Neural progenitor cell (in vitro differentiated cells): ENCODE data around the gene CAV1. TPM values are rescaled to one million over a fixed set of nuclear protein-coding genes. Genes with fewer than 3 reads are reported as not detected.

Experiments used
- DNase-seq: peaks from one replicate; pipeline ENCODE4 v3.0.0-alpha.2; 2016; ENCODE audit warnings: low spot score
- H2AFZ ChIP-seq: fragments of 200-600 bp; sonication (generic); replicated peaks from 2 replicates; pipeline ENCODE4 v1.6.1; 2016; ENCODE audit warnings: antibody characterized with exemption
- H3F3A ChIP-seq: fragments of 200-600 bp; sonication (generic); 2 replicates; pipeline ENCODE4 v1.6.1; 2016; ENCODE audit warnings: antibody characterized with exemption, low read depth
- H3K27ac ChIP-seq: fragments of 200-600 bp; sonication (generic); 2 replicates; pipeline ENCODE4 v1.5.1; 2016; ENCODE audit warnings: mild to moderate bottlenecking
- H3K27me3 ChIP-seq: fragments of 200-600 bp; sonication (generic); 2 replicates; pipeline ENCODE4 v1.6.1; 2016; ENCODE audit warnings: mild to moderate bottlenecking, moderate library complexity
- H3K36me3 ChIP-seq: fragments of 200-600 bp; sonication (generic); 2 replicates; pipeline ENCODE4 v1.5.1; 2016
- H3K4me1 ChIP-seq: fragments of 200-600 bp; sonication (generic); 2 replicates; pipeline ENCODE4 v1.6.1; 2016; ENCODE audit warnings: mixed run types
- H3K4me2 ChIP-seq: fragments of 200-600 bp; sonication (generic); 2 replicates; pipeline ENCODE4 v1.6.1; 2016
- H3K4me3 ChIP-seq: fragments of 200-600 bp; sonication (generic); 2 replicates; pipeline ENCODE4 v1.5.1; 2016
- H3K79me2 ChIP-seq: fragments of 200-600 bp; sonication (generic); 2 replicates; pipeline ENCODE4 v1.6.1; 2016; ENCODE audit warnings: low read depth
- H3K9ac ChIP-seq: fragments of 200-600 bp; sonication (generic); 2 replicates; pipeline ENCODE4 v1.6.1; 2016
- H3K9me3 ChIP-seq: fragments of 200-600 bp; sonication (generic); 2 replicates; pipeline ENCODE4 v1.5.1; 2016; ENCODE audit warnings: low read depth
- H4K20me1 ChIP-seq: fragments of 200-600 bp; sonication (generic); 2 replicates; pipeline ENCODE4 v1.6.1; 2016; ENCODE audit warnings: low read depth
- H3K27ac Mint-ChIP-seq: 3 replicates; pipeline ENCODE4 v1.8.0; 2021; ENCODE audit warnings: mixed read lengths
- H3K27me3 Mint-ChIP-seq: 2 replicates; pipeline ENCODE4 v1.8.0; 2022; ENCODE audit warnings: low read depth, mild to moderate bottlenecking, inconsistent platforms, moderate library complexity, mixed read lengths; ENCODE audit not compliant: insufficient read depth
- H3K36me3 Mint-ChIP-seq: 3 replicates; pipeline ENCODE4 v1.8.0; 2021; ENCODE audit warnings: mixed read lengths
- H3K4me1 Mint-ChIP-seq: 3 replicates; pipeline ENCODE4 v1.8.0; 2021; ENCODE audit warnings: mixed read lengths
- H3K4me3 Mint-ChIP-seq: 3 replicates; pipeline ENCODE4 v1.8.0; 2021; ENCODE audit warnings: mild to moderate bottlenecking, moderate library complexity, mixed read lengths
- H3K9me3 Mint-ChIP-seq: 3 replicates; pipeline ENCODE4 v1.8.0; 2020; ENCODE audit warnings: mixed read lengths
- CTCF ChIP-seq: fragments of 200-600 bp; sonication (generic); IDR thresholded peaks from 2 replicates; pipeline ENCODE4 v1.5.1; 2017; ENCODE audit warnings: antibody characterized with exemption, mild to moderate bottlenecking
- EZH2 ChIP-seq: fragments of 200-600 bp; sonication (generic); IDR thresholded peaks from 2 replicates; pipeline ENCODE4 v1.6.1; 2017; ENCODE audit warnings: antibody characterized with exemption, mild to moderate bottlenecking, moderate library complexity
- EZH2phosphoT487 ChIP-seq: fragments of 200-600 bp; sonication (generic); IDR thresholded peaks from 2 replicates; pipeline ENCODE4 v1.6.1; 2017; ENCODE audit warnings: antibody characterized with exemption
- total RNA-seq: library from RNA; depleted of rRNA; stranded (reverse); fragments of >200 nt; gene quantifications from 2 replicates; pipeline ENCODE4 v1.2.3, GENCODE V29; 2015; ENCODE audit warnings: low replicate concordance

The CAV1 gene
- total RNA-seq, 1 donor from 2014 or later, result 0.19 TPM

DNA sequence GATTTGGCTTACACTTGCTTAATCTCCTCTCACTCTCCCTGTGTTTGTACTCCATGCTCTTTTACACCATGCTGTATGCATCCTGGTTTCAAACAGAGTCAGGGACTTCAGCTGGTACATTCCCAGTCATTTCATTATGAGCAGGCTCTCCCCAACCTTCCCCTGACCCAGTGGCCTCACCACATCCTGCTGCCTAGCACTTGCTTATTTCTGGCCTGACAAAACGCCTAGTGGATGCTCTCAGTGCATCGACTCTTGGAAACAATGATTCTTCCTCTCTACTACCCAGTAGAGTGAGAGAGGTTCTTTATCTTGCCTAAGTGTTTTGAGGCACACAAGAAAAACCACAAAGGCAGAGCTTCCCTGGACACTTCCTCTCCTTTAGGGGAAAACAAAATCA, 63.4 kb downstream of the CAV1 start:
- peak overlapping the region; percentile 60 for H3K27ac Mint-ChIP-seq
- H3K79me2 ChIP-seq, result no peaks in the 10 kb centered on the region
- H3K27ac ChIP-seq, result peak overlapping the region; percentile 22
- peak overlapping the region; percentile 80 for H2AFZ ChIP-seq
- peak; percentile 18 for DNase-seq
- no peaks in the 10 kb centered on the region for H3K36me3 ChIP-seq
- H3K9ac ChIP-seq, result no peak overlapping the region
- no peaks in the 10 kb centered on the region for H3K9me3 ChIP-seq
- H3K4me3 ChIP-seq, result no peak overlapping the region
- H4K20me1 ChIP-seq, result no peaks in the 10 kb centered on the region
- no peak for TF ChIP-seq CTCF
- TF ChIP-seq EZH2phosphoT487, result no peak
- TF ChIP-seq EZH2, result no peak
- H3K4me1 Mint-ChIP-seq, result peaks cover 19% of the 10 kb centered on the region
- H3F3A ChIP-seq, result peaks cover 3% of the 10 kb centered on the region
- H3K4me2 ChIP-seq, result no peak overlapping the region
- peaks cover 10% of the 10 kb centered on the region for H3K4me1 ChIP-seq
- peaks cover 4% of the 10 kb centered on the region for H3K27me3 Mint-ChIP-seq
- no peaks in the 10 kb centered on the region for H3K27me3 ChIP-seq
- H3K9me3 Mint-ChIP-seq, result peaks cover 4% of the 10 kb centered on the region
- H3K4me3 Mint-ChIP-seq, result no peak overlapping the region
- H3K36me3 Mint-ChIP-seq, result no peaks in the 10 kb centered on the region

DNA sequence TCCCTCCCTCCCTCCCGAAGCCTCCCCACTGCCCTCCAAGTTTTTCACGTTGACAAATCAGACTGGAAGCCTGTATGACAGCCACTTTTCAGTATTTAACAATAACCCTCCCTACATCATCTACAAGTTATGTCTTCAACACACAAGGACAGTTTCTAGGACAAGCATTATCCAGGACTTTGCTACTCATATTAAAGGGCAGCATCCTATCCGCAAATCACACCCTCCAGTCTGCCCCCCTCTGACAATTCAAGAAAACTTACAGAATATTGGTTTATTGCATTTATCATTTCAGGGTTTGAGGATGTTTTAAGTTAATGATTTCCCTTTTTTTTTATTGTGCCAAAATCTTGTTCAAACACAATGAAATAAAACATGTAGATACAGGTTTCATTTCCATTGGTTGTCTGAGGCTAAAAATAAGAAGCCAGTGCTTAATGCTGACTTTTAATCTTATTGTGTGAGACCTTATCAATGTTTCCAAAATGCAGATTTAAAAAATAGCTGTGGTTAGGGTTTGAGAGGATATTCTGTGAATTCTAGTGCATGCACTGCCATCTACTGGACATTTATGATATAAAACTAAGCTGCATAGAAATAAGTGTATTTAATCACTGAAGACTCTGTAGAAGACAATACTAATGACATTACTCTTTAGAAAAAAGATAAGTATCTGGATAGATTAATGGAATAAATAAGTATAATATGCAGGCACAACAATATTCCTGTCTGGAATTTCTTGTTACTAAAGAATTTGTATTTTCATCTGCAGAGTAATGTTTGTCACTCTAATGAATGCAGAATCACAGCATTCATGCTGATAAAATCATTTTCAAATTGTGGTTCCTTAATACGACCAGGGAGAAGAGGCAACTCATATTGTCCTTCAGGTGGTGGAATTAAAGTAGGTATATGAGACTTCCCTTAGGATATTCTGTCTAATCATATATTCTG, 64.1 kb downstream of the CAV1 start:
- Histone ChIP-seq H3K9me3 (no peaks in the 10 kb centered on the region), H3K4me2 (no peak overlapping the region), H3K36me3 (no peaks in the 10 kb centered on the region), H4K20me1 (no peaks in the 10 kb centered on the region), H3K27ac (no peak overlapping the region), H2AFZ (peak overlapping the region; percentile 80), H3K9ac (no peak overlapping the region), H3K27me3 (no peaks in the 10 kb centered on the region), H3F3A (peaks cover 3% of the 10 kb centered on the region), H3K4me3 (no peak overlapping the region), H3K79me2 (no peaks in the 10 kb centered on the region), H3K4me1 (peaks cover 12% of the 10 kb centered on the region)
- Mint-ChIP-seq H3K4me3 (no peak overlapping the region), H3K27ac (no peak overlapping the region), H3K27me3 (peaks cover 4% of the 10 kb centered on the region), H3K4me1 (peaks cover 19% of the 10 kb centered on the region), H3K36me3 (no peaks in the 10 kb centered on the region), H3K9me3 (peaks cover 4% of the 10 kb centered on the region)
- DNase-seq, result peak; percentile 68
- TF ChIP-seq EZH2 (no peak), EZH2phosphoT487 (no peak), CTCF (peak; percentile 80)

DNA sequence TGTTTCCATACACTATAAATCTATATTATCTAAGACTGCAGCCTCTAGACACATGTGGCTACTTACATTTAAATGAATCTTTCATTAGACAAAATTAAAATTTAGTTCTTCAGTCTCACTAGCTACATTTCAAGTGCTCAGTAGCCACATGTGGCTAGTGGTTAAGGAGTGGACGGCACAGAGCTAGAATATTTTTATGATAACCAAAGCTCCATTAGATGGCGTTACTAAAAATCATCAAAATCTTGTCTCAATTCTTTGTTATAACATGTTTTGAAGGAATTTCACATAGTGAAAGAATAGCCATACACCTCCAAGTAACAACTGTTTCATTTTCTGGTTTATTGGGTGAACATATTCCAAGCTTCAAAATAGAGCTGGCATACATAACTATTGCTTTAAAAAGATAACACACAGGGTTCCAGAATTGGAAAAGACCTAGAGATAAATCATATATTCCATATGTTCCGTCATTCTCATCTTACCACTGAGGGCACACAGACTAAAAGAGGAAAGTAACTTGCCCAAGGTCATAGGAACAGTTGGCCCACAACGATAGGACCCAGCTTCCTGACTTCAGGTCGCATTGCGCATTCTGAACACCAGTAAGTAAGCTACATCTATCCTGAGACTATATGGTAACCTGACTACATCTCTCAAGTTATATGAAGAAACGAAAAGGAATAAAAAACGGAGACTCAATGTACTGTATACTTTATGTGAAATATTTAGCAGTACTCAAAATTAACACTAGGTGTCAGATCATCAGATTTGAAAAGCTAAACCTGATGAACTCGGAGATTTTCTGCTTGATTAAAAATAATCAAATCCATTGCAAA, 66.6 kb downstream of the CAV1 start:
- H3K4me3 Mint-ChIP-seq, result no peak overlapping the region
- DNase-seq, result no peak
- no peak overlapping the region for H3K27ac ChIP-seq
- H3K36me3 ChIP-seq, result no peaks in the 10 kb centered on the region
- peaks cover 12% of the 10 kb centered on the region for H3K4me1 ChIP-seq
- H3F3A ChIP-seq, result peaks cover 3% of the 10 kb centered on the region
- no peak overlapping the region for H3K9ac ChIP-seq
- no peaks in the 10 kb centered on the region for H3K79me2 ChIP-seq
- H3K4me3 ChIP-seq, result no peak overlapping the region
- no peaks in the 10 kb centered on the region for H3K9me3 ChIP-seq
- H3K27me3 Mint-ChIP-seq, result peaks cover 7% of the 10 kb centered on the region
- H2AFZ ChIP-seq, result no peak overlapping the region
- peaks cover 19% of the 10 kb centered on the region for H3K4me1 Mint-ChIP-seq
- H3K4me2 ChIP-seq, result no peak overlapping the region
- H3K9me3 Mint-ChIP-seq, result peaks cover 4% of the 10 kb centered on the region
- H3K27me3 ChIP-seq, result no peaks in the 10 kb centered on the region
- H4K20me1 ChIP-seq, result no peaks in the 10 kb centered on the region
- no peaks in the 10 kb centered on the region for H3K36me3 Mint-ChIP-seq
- H3K27ac Mint-ChIP-seq, result no peak overlapping the region
- TF ChIP-seq CTCF (peak; percentile 64), EZH2 (no peak)
